K562 (cell line): ENCODE measurements around the gene HES4. TPM values are rescaled to one million over a fixed set of nuclear protein-coding genes. Genes with fewer than 3 reads are reported as not detected.

ENCODE experiments used
- ATF1 ChIP-seq, 2 experiments: fragments of 450-650 bp in 1 of 2; IDR thresholded peaks; 2 replicates each; pipeline ENCODE4 v1.6.1; 2016; ENCODE audit warnings: missing compliant biosample characterization in 1 of 2, missing genetic modification characterization in 1 of 2
- EGR1 ChIP-seq: fragments of 450-650 bp; conservative IDR thresholded peaks from 2 replicates; pipeline ENCODE4 v1.6.1; 2017; ENCODE audit warnings: mild to moderate bottlenecking
- LCOR ChIP-seq: sonication (generic); formaldehyde crosslinking; IDR thresholded peaks from 2 replicates; pipeline ENCODE4 v1.8.0; 2022; ENCODE audit warnings: mild to moderate bottlenecking, missing genetic modification reagents
- NCOA4 ChIP-seq: fragments of 450-650 bp; IDR thresholded peaks from 2 replicates; pipeline ENCODE4 v1.6.1; 2018; ENCODE audit warnings: mild to moderate bottlenecking; ENCODE audit not compliant: partially characterized antibody
- PHF20 ChIP-seq: fragments of 450-650 bp; IDR thresholded peaks from 2 replicates; pipeline ENCODE4 v1.6.1; 2018; ENCODE audit not compliant: partially characterized antibody
- PRMT5 ChIP-seq: sonication (generic); formaldehyde crosslinking; IDR thresholded peaks from 2 replicates; pipeline ENCODE4 v1.5.0; 2020; ENCODE audit warnings: missing genetic modification reagents
- ZBED1 ChIP-seq: IDR thresholded peaks from 2 replicates; pipeline ENCODE4 v1.6.1; 2014
- ZBTB1 ChIP-seq: sonication (generic); formaldehyde crosslinking; IDR thresholded peaks from 2 replicates; pipeline ENCODE4 v1.8.1; 2023; ENCODE audit warnings: missing genetic modification reagents, low read depth, mild to moderate bottlenecking, borderline replicate concordance
- ZC3H11A ChIP-seq: IDR thresholded peaks from 2 replicates; pipeline ENCODE4 v1.6.1; 2012; ENCODE audit warnings: low read depth, low read length, improper control_type of control experiment
- ZNF12 ChIP-seq: sonication (generic); formaldehyde crosslinking; IDR thresholded peaks from 2 replicates; pipeline ENCODE4 v1.4.0; 2020; ENCODE audit warnings: mild to moderate bottlenecking, missing genetic modification reagents
- ZNF75A ChIP-seq: fragments of 450-650 bp; formaldehyde crosslinking; IDR thresholded peaks from 2 replicates; pipeline ENCODE4 v1.4.0; 2020; ENCODE audit warnings: mild to moderate bottlenecking
- polyA plus RNA-seq, 8 experiments: library from polyadenylated mRNA; depleted of rRNA in 4 of 8; stranded (reverse) in 5 of 8; unstranded in 3 of 8; fragments of >200 nt; fragmentation: Nextera tagmentation in 2 of 8; fragmentation: Illumina TruSeq in 1 of 8; extraction: Ambion mirVana in 2 of 8; extraction: Trizol in 1 of 8; gene quantifications; 2 replicates each; pipeline versions ENCODE4 v1.2.1 to v1.2.3, GENCODE V29; 2011 to 2014; ENCODE audit warnings: inconsistent platforms in 1 of 8, missing spikeins in 1 of 8
- total RNA-seq, 7 experiments: library from RNA; depleted of rRNA in 6 of 7; stranded (reverse); fragments of >200 nt in 6 of 7; fragmentation: Illumina TruSeq in 2 of 7; extraction: Trizol in 2 of 7; gene quantifications; 2 replicates each; pipeline versions ENCODE4 v1.2.1 to v1.2.3, GENCODE V29; 2011 to 2021; ENCODE audit warnings: low replicate concordance in 1 of 7
- TF ChIP-seq, protein P1 (sequence below): fragments of 450-650 bp; IDR thresholded peaks from 2 replicates; pipeline ENCODE4 v1.7.0; 2016; ENCODE audit warnings: borderline replicate concordance
- TF ChIP-seq, protein P2 (sequence below): IDR thresholded peaks from 2 replicates; pipeline ENCODE4 v1.6.1; 2011; ENCODE audit warnings: borderline replicate concordance, low read depth, mild to moderate bottlenecking, moderate library complexity, low read length; ENCODE audit not compliant: insufficient read depth, poor library complexity, severe bottlenecking
- TF ChIP-seq, protein P3 (sequence below): sonication (generic); formaldehyde crosslinking; IDR thresholded peaks from 2 replicates; pipeline ENCODE4 v1.8.0; 2022; ENCODE audit warnings: mild to moderate bottlenecking, missing genetic modification reagents

HES4 gene
- total and polyA plus RNA-seq, 9 of the 15 experiments (the other 6 are each of a cell fraction or from before 2014, with no cell fraction given), result 0.21 to 43.7 (median 5.3) TPM; not detected in 2

DNA sequence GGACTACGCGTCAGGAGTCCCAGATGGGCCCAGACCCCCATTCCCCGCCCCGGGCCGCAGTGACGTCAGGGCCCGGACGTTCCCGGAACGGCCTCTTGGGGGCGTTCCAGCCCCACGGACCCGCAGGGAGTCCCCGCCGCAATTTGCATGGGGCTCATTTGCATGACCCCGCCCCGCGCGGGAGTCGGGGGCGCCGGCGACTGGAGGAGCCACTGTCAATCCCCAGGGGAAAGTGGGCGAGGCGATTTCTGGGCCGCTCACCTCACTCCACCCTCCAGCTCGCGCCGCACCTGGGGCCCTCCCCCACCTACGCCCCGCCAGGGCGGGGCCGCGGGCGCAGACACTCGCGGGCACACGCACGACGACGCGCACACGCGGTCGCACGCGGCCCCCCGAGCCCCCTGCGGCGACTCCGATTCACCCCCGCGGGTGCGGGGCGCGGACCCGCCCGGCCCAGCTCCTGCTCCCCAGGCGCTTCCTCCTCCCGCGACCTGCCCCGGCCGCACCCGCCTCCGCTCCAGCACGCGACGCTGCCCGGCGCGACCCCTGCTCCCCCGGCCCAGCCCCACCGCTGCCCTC, 33.2 kb upstream of the HES4 start (continued):
- TF ChIP-seq, protein P1, sequence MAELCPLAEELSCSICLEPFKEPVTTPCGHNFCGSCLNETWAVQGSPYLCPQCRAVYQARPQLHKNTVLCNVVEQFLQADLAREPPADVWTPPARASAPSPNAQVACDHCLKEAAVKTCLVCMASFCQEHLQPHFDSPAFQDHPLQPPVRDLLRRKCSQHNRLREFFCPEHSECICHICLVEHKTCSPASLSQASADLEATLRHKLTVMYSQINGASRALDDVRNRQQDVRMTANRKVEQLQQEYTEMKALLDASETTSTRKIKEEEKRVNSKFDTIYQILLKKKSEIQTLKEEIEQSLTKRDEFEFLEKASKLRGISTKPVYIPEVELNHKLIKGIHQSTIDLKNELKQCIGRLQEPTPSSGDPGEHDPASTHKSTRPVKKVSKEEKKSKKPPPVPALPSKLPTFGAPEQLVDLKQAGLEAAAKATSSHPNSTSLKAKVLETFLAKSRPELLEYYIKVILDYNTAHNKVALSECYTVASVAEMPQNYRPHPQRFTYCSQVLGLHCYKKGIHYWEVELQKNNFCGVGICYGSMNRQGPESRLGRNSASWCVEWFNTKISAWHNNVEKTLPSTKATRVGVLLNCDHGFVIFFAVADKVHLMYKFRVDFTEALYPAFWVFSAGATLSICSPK, result no peak
- TF ChIP-seq ZC3H11A (no peak), ATF1 (CRISPR knock-in tag; IDR thresholded peaks at IDR 0.05) (peak; percentile 64), ATF1 (tag; IDR thresholded peaks at IDR 0.05) (peak; percentile 96), ZNF12 (CRISPR knock-in tag) (no peak), ZBED1 (no peak), PRMT5 (CRISPR knock-in tag) (0 out of 2 replicates have a peak, but pooled peaks have one; percentile 30), ZNF75A (CRISPR knock-in tag) (no peak), ZBTB1 (CRISPR knock-in tag) (no peak; the same call in 1 of the 2 replicates), EGR1 (peak; percentile 63), PHF20 (no peak), LCOR (CRISPR knock-in tag) (no peak; the same call in 1 of the 2 replicates), NCOA4 (no peak)
- TF ChIP-seq, protein P2, sequence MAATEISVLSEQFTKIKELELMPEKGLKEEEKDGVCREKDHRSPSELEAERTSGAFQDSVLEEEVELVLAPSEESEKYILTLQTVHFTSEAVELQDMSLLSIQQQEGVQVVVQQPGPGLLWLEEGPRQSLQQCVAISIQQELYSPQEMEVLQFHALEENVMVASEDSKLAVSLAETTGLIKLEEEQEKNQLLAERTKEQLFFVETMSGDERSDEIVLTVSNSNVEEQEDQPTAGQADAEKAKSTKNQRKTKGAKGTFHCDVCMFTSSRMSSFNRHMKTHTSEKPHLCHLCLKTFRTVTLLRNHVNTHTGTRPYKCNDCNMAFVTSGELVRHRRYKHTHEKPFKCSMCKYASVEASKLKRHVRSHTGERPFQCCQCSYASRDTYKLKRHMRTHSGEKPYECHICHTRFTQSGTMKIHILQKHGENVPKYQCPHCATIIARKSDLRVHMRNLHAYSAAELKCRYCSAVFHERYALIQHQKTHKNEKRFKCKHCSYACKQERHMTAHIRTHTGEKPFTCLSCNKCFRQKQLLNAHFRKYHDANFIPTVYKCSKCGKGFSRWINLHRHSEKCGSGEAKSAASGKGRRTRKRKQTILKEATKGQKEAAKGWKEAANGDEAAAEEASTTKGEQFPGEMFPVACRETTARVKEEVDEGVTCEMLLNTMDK, result peak; percentile 60
- TF ChIP-seq, protein P3, sequence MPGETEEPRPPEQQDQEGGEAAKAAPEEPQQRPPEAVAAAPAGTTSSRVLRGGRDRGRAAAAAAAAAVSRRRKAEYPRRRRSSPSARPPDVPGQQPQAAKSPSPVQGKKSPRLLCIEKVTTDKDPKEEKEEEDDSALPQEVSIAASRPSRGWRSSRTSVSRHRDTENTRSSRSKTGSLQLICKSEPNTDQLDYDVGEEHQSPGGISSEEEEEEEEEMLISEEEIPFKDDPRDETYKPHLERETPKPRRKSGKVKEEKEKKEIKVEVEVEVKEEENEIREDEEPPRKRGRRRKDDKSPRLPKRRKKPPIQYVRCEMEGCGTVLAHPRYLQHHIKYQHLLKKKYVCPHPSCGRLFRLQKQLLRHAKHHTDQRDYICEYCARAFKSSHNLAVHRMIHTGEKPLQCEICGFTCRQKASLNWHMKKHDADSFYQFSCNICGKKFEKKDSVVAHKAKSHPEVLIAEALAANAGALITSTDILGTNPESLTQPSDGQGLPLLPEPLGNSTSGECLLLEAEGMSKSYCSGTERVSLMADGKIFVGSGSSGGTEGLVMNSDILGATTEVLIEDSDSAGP, result no peak
